Measurements from ENCODE around the gene DRD1. TPM values are rescaled to one million over a fixed set of nuclear protein-coding genes. Genes with fewer than 3 reads are reported as not detected.

Gene DRD1
- total RNA-seq, 1 experiment from 2014 or later, result 1.0 TPM

DNA sequence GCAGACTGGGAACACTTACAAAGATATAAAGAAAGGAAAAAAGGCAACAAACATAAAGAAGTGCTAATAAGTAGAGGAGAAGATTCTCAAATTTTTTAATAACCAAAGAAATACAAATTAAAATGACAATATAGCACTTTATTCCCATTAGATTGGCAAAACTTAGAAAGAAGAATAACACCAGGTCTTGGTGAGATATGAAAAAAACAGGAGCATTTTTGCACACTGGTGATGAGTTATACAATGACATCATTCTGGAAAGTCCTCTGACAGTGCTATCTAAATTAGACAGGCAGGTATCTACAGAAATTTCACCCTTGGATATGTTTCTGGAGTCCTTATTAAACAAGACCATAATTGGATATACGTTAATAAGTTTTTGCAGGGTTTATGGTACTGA lies 24.9 kb upstream of the DRD1 start:
- Histone ChIP-seq H3K36me3 (ENCODE audit: control insufficient read depth, insufficient read depth, low read length) (no peaks in the 10 kb centered on the region), H3K4me1 (ENCODE audit: control insufficient read depth, insufficient read depth, low read length) (no peaks in the 10 kb centered on the region), H3K27ac (ENCODE audit: low read length) (no peak overlapping the region), H3K9me3 (ENCODE audit: control insufficient read depth, insufficient read depth, low read depth, low read length) (no peaks in the 10 kb centered on the region), H3K4me3 (ENCODE audit: low read depth in 2 of 2, low read length in 2 of 2) (no peak overlapping the region), H3K27me3 (ENCODE audit: control insufficient read depth, insufficient read depth, low read length) (peaks cover 19% of the 10 kb centered on the region)
- TF ChIP-seq TCF7L2 (IDR thresholded peaks at IDR 0.05; ENCODE audit: low read depth, low read length) (no peak), SIN3A (IDR thresholded peaks at IDR 0.05; ENCODE audit: borderline replicate concordance, insufficient read depth, low read depth, low read length) (no peak), POLR2AphosphoS5 (IDR thresholded peaks at IDR 0.05; ENCODE audit: low read depth, low read length) (no peak)
- TF ChIP-seq, protein P1, sequence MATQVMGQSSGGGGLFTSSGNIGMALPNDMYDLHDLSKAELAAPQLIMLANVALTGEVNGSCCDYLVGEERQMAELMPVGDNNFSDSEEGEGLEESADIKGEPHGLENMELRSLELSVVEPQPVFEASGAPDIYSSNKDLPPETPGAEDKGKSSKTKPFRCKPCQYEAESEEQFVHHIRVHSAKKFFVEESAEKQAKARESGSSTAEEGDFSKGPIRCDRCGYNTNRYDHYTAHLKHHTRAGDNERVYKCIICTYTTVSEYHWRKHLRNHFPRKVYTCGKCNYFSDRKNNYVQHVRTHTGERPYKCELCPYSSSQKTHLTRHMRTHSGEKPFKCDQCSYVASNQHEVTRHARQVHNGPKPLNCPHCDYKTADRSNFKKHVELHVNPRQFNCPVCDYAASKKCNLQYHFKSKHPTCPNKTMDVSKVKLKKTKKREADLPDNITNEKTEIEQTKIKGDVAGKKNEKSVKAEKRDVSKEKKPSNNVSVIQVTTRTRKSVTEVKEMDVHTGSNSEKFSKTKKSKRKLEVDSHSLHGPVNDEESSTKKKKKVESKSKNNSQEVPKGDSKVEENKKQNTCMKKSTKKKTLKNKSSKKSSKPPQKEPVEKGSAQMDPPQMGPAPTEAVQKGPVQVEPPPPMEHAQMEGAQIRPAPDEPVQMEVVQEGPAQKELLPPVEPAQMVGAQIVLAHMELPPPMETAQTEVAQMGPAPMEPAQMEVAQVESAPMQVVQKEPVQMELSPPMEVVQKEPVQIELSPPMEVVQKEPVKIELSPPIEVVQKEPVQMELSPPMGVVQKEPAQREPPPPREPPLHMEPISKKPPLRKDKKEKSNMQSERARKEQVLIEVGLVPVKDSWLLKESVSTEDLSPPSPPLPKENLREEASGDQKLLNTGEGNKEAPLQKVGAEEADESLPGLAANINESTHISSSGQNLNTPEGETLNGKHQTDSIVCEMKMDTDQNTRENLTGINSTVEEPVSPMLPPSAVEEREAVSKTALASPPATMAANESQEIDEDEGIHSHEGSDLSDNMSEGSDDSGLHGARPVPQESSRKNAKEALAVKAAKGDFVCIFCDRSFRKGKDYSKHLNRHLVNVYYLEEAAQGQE (IDR thresholded peaks at IDR 0.05; ENCODE audit: insufficient read depth in 1 of 2, low read depth in 2 of 2, low read length in 1 of 2), result no peak
- TF ChIP-seq, protein P2, sequence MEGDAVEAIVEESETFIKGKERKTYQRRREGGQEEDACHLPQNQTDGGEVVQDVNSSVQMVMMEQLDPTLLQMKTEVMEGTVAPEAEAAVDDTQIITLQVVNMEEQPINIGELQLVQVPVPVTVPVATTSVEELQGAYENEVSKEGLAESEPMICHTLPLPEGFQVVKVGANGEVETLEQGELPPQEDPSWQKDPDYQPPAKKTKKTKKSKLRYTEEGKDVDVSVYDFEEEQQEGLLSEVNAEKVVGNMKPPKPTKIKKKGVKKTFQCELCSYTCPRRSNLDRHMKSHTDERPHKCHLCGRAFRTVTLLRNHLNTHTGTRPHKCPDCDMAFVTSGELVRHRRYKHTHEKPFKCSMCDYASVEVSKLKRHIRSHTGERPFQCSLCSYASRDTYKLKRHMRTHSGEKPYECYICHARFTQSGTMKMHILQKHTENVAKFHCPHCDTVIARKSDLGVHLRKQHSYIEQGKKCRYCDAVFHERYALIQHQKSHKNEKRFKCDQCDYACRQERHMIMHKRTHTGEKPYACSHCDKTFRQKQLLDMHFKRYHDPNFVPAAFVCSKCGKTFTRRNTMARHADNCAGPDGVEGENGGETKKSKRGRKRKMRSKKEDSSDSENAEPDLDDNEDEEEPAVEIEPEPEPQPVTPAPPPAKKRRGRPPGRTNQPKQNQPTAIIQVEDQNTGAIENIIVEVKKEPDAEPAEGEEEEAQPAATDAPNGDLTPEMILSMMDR (IDR thresholded peaks at IDR 0.05), result no peak
- in situ Hi-C loops (cut with HindIII; ENCODE audit: low pct_unique_long_range_greater_than_20kb, low sequenced_read_pairs), result no loop called here
- BruUV-seq (replicated peaks), result no TSS peak
- ChIA-PET CTCF (no interaction called here), POLR2A (no interaction called here)
- intact Hi-C loops (cut with micrococcal nuclease; ENCODE audit: unreplicated experiment), result no loop called here
- DNase-seq (ENCODE audit: low read depth, low spot score) (no peak), ATAC-seq (no peak)

DNA sequence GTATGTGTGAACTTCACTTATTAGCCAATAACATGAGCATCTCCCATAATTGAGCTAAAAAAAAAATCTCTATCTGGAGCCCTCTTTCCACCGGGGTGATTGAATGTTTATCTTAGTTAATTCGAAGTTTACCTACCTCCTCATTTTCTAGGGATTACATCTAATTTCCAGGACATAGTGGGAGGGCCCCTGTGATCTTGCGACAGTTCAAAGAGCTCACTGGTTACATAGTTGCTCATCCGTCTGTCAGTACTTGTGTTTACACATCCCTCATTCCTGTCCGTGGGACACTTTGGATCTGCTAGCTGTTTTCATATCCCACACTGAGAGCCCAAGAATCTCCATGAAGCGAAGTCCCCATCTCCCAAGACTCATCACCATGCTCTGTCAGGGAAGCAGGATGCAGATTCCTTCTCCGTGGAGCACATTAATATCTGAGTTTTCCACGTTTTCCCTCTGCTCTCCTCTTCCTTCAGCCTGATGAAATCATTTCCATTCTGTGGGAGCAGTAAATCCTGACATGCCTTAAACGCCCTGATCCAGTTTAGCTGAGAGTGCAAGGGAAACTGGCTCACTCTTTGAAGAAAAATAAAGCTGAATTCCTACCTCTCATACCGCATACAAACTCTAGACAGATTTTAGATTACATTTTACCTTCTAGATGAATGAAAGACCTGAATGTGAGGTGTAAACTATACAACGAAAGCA lies 24.2 kb upstream of the DRD1 start:
- intact Hi-C loops (cut with micrococcal nuclease; ENCODE audit: unreplicated experiment), result no loop called here
- TF ChIP-seq SIN3A (IDR thresholded peaks at IDR 0.05; ENCODE audit: borderline replicate concordance, insufficient read depth, low read depth, low read length) (no peak), POLR2AphosphoS5 (IDR thresholded peaks at IDR 0.05; ENCODE audit: low read depth, low read length) (no peak), TCF7L2 (IDR thresholded peaks at IDR 0.05; ENCODE audit: low read depth, low read length) (no peak)
- TF ChIP-seq, protein P1 (IDR thresholded peaks at IDR 0.05; ENCODE audit: insufficient read depth in 1 of 2, low read depth in 2 of 2, low read length in 1 of 2), result no peak
- TF ChIP-seq, protein P2 (IDR thresholded peaks at IDR 0.05), result no peak
- Histone ChIP-seq H3K27me3 (ENCODE audit: control insufficient read depth, insufficient read depth, low read length) (peaks cover 19% of the 10 kb centered on the region), H3K9me3 (ENCODE audit: control insufficient read depth, insufficient read depth, low read depth, low read length) (no peaks in the 10 kb centered on the region), H3K4me3 (ENCODE audit: low read depth in 2 of 2, low read length in 2 of 2) (no peak overlapping the region), H3K4me1 (ENCODE audit: control insufficient read depth, insufficient read depth, low read length) (no peaks in the 10 kb centered on the region), H3K27ac (ENCODE audit: low read length) (no peak overlapping the region), H3K36me3 (ENCODE audit: control insufficient read depth, insufficient read depth, low read length) (no peaks in the 10 kb centered on the region)
- no TSS peak for BruUV-seq (replicated peaks)
- POLR2A ChIA-PET, result no interaction called here
- no peak for DNase-seq (ENCODE audit: low read depth, low spot score)
- in situ Hi-C loops (cut with HindIII; ENCODE audit: low pct_unique_long_range_greater_than_20kb, low sequenced_read_pairs), result no loop called here
- ATAC-seq, result no peak
- CTCF ChIA-PET, result interaction anchor here (0.5 kb wide), 1 partner anchor 511 kb away, joined by 5 read pairs; no protein-coding TSS in a partner anchor
